ENCODE results near the gene PGK1.
"Not testable (repeated sequence)": the region's sequence is repeated elsewhere in the genome, so short reads cannot be mapped to it uniquely, and the experiment has no call there.

Gene PGK1

GRCh38 chrX:78103623-78104446 is at the start of gene PGK1:
Gene PGK1, plus strand, starts transcription at chrX:78104248. Its CDS starts 93 bp downstream, at chrX:78104341.
- peak; percentile 91 for DNase-seq (ENCODE audit: low spot score)

DNA sequence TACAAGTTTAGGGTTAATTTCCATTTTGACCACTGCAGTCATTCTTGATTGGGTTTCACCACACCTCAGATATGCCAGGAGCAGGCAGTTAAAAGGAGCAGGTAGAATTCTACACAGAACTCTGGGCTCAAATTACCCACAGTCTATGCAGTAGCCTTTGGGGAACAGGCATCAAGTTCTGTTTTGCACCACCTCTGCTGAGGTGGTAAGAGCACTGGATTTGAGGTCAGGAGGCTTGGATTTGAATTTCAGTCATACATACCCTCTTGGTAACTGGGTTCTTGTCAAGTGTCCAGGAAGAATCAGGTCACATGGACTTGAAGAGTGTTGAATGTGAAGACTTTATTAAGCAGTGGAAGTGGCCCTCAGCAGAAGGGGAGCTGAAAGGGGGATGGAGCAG is 40.4 kb upstream of the PGK1 start:
- no peak for DNase-seq (ENCODE audit: low spot score)

GRCh38 chrX:78064152-78064551 is 39.9 kb upstream of the PGK1 start:
- DNase-seq (ENCODE audit: low spot score), result no peak

- not testable (repeated sequence) for DNase-seq (ENCODE audit: low spot score)
Observed at GRCh38 chrX:78064698-78065601, 39.1 kb upstream of the PGK1 start.

DNA sequence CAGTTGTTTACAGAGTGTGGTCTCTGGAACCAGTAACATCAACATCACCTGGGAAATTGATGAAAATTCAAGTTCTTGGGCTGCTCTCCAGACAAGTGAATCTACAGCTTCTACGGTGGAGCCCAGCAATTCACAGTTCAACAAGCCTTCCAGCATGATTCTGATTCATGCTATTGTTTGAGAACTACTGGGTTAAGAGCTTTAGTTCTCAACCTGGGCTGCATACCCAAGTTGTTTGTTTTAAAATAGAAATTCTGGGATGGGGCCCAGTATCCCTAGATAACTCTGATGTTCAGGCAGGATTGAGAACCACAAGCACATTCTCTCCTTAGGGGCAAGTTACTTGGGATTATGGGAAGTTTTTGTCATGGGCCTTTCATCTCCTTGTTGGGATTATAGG is 37.9 kb upstream of the PGK1 start:
- no peak for DNase-seq (ENCODE audit: low spot score)

DNA sequence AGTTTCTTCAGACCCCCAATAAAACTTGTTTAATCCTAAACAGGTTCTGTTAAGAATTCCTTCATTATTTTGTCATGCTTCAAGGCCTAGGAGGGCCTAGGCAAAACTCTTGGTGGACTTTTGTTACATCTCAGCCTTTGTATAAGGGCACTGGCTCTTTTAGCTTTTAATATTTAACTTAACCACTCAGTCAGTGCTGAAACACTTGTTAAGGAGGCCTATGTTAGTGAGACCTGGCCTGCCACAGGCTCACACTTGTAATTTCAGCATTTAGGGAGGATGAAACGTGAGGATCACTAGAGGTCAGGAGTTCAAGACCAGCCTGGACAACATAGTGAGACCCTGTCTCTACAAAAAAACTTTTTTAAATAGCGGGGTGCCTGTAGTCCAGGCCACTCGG is 32.7 kb upstream of the PGK1 start:
- DNase-seq (ENCODE audit: low spot score), result no peak

GRCh38 chrX:78073147-78074077 is 30.6 kb upstream of the PGK1 start:
- DNase-seq (ENCODE audit: low spot score), result not testable (repeated sequence)

DNA sequence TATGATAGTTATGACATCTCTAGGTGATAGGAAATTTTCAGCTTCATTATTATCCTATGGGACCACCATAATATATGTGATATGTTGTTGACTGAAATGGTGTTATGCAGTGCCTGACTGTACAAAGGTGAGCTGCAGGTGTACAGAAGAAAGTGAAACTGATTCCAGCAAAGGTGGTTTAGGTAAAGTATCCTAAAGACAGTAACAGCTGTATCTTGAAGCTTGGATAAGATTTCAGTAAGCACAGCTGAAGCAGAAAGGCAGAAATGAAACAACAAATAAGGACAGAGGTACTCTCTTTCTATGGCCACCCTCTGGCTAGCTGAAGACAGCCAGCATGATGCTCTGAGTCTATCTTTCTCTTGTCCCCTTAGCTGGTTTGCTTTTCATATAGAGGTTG is 30.0 kb upstream of the PGK1 start:
- no peak for DNase-seq (ENCODE audit: low spot score)

DNA sequence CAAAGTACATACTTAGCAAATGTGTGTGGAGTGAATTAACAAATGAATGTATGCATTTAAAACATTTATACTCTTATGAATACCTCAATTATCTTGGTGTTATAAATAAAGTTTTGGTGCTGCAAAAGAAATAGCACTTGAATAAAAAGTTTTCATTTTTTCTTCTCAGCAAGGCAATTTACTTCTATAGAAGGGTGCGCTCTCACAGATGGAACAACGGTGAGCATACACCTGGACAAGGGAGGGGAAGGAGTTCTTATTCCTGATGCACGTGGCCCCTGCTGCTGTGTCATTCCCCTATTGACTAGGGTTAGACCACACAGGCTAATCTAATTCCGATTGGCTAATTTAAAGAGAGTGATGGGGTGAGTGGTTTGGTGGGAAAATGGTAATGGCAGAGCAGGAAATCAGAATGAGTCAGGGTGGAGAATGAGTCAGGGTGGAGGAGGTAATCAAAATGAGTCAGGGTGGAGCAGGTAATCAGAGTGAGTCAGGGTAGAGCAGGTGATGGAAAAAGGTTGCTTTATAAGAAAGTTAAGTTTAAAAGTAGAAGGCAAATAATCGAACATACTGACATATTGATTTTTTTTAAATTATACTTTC is 28.2 kb upstream of the PGK1 start:
- DNase-seq (ENCODE audit: low spot score), result no peak

- not testable (repeated sequence) for DNase-seq (ENCODE audit: low spot score)
Observed at GRCh38 chrX:78081413-78081812, 22.6 kb upstream of the PGK1 start.

GRCh38 chrX:78092296-78092695 is 11.8 kb upstream of the PGK1 start:
- no peak for DNase-seq (ENCODE audit: low spot score)

DNA sequence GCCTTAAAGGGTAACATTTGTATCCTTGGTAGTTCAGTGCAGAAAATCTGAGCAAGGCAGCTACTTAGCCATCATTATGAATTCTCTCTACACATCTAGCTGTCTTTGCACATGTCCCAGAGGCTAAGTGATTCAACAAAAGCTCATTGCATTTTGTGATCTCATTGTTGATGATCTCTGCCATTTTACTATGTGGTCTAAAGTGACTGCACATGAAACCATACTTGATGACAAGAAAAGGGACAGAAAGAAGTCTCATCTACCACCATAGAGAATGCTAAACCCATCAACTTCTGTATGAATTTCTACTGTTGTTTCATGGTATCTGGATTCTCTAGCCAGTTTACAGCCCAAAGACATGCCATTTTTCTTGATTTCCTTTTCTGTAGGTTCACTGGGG is 5.9 kb upstream of the PGK1 start:
- no peak for DNase-seq (ENCODE audit: low spot score)

DNA sequence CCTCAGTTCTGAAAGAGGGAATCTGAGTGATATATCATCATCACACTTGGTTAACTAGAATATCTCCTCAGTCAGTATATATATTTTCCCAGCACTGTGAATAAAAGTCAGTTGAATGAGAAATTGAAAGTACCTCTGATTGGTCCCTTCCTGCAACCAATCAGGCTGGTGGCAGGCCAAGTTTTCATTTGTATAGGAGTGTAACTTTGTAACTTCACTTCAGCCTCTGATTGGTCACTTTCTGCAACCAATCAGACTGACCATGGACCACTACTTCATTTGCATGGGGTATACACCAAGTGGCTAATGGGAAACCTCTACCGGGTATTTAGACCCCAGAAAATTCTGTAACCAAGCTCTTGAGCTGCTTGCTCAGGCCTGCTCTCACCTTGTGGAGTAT is 2.0 kb upstream of the PGK1 start:
- no peak for DNase-seq (ENCODE audit: low spot score)

- DNase-seq (ENCODE audit: low spot score), result no peak
Observed at GRCh38 chrX:78103001-78103622, 936 bp upstream of the PGK1 start.

- DNase-seq (ENCODE audit: low spot score), result peak; percentile 28
Observed at GRCh38 chrX:78104447-78105176, 564 bp downstream of the PGK1 start.

- DNase-seq (ENCODE audit: low spot score), result no peak
Observed at GRCh38 chrX:78105944-78106650, 2.0 kb downstream of the PGK1 start.

DNA sequence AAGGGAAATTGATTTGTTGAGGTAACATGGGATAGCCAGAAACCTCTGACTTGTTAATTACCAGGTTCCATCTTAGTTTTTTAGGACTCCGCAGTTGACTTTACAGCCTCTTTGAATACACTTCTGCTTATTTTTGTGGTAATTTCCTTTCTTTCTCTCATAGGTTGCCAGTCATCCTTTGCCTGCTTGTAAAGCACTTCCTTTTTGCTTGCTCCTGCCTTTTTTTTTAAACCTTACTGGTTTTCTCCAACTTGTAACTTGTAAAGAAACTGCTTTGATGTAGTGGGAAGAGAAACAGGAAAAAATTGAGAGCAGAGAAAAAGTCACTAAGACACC is 2.6 kb downstream of the PGK1 start:
- DNase-seq (ENCODE audit: low spot score), result no peak

GRCh38 chrX:78109458-78109857 is 5.4 kb downstream of the PGK1 start:
- DNase-seq (ENCODE audit: low spot score), result no peak

DNA sequence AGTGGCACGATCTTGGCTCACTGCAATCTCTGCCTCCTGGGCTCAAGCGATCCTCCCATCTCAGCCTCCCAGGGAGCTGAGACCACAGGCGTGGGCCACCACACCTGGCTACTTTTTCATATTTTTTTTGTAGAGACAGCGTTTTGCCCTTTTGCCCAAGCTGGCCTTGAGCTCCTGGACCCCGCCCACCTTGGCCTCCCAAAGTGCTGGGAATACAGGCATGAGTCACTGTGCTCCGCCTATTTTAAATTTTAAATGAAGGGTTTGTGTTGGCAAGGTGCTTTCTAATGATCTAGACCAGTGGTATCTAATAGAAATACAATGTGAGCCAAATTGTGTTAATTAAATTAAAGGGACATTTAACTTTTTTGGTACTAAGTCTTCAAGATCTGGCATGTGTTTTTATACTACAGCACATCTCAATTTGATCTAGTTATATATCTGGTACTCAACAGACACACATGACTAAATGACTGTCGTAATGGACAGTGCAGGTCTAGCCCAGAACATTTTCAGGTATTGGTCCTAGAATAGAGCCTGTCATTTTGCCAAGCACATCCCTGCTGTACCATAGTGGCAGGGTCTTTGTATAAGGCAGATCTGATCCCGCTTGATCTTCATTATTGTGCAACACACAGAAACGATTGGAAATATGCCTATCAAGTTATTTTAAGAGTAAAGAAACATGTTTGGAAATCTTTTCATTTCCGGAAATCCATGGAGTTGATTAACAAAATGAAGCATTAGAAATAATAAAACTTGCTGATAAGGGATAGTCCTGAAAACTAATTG is 7.3 kb downstream of the PGK1 start:
- no peak for DNase-seq (ENCODE audit: low spot score)
